ENCODE results near the gene CENPT.

Gene CENPT

DNA sequence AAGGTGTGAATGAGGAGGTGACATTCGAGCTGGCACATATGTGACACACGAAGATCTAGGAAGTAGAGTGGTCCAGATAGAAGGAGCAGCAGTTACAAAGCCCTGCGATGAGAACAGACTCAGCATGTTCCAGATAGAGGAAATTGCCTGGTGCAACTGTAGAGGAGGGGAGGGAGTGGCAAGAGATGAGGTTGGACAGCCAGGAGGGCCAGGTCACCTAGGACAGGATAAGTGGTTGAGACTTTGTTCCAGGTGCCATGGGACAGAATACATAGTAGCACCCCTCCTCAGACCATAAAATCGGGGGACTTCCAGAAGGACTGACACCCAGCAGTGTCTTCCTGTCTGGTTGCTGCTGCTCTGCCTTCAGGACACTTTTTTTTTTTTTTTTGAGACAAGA, 11.0 kb upstream of the CENPT start:
- TF ChIP-seq, protein P1, sequence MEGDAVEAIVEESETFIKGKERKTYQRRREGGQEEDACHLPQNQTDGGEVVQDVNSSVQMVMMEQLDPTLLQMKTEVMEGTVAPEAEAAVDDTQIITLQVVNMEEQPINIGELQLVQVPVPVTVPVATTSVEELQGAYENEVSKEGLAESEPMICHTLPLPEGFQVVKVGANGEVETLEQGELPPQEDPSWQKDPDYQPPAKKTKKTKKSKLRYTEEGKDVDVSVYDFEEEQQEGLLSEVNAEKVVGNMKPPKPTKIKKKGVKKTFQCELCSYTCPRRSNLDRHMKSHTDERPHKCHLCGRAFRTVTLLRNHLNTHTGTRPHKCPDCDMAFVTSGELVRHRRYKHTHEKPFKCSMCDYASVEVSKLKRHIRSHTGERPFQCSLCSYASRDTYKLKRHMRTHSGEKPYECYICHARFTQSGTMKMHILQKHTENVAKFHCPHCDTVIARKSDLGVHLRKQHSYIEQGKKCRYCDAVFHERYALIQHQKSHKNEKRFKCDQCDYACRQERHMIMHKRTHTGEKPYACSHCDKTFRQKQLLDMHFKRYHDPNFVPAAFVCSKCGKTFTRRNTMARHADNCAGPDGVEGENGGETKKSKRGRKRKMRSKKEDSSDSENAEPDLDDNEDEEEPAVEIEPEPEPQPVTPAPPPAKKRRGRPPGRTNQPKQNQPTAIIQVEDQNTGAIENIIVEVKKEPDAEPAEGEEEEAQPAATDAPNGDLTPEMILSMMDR (IDR thresholded peaks at IDR 0.05; ENCODE audit: low read depth, low read length) = no peak
- no peak for DNase-seq (ENCODE audit: extremely low read depth, low read depth)

DNA sequence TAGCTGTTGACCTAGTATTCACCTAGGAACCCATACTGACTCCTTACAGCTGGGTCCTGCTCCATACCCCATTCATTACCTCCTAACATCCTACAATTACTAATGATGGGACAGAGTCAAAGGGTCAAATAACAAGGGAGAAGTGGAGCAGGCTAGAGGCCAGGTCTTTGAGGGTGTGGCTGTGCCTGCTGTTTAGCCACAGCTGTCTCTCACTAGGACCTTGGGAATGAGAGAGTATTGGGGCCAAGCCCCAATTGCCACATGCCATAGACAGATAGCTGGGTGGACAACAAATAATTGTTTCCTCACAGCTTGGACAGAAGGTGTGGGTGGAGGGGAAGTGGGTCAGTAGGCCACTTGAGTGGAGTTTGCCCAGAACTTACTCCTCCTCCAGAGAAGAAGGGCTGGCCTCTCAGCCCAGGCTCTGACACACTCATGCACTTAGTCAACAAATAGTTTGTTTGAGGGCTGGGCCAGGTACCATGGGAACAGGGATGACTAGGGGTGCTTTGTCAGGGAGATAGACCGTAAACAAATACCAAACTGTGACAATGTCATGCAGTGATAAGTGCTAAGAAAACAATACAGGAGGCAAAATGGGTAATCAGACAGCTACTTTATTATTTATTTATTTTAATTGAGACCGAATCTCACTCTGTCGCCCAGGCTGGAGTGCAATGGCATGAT, 10.2 kb upstream of the CENPT start:
- TF ChIP-seq, protein P1 (IDR thresholded peaks at IDR 0.05; ENCODE audit: low read depth, low read length) = no peak
- DNase-seq (ENCODE audit: extremely low read depth, low read depth) = peak; percentile 85

DNA sequence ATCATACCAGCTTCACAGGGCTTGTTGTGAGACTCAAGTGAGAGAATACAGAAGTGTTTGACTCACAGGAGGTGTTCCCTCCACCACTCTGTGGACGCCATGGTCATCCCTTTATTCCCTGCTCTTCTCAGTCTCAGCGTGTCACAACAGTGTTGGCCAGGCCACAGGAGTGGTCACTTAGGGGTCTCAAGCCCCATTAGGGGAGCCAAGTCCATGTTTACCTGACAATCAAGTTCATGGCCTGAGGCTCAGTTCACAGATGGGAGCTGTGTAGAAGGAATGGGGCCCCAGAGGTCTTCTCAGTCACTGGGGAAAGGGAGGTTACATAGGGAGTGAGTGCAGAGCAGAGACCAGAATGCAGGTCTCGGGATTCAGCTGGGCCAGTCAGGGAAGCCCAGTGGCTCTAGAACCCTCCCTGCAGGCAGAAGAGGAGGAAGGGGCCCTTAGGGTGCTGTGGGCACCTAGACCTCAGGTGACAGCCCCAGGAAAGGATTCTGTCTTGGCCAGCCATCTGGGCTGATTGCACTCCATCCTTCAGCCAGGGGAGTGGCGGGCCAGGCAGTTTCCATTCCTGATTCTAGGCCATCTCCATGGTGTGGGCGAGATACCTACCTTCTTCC, 9.5 kb upstream of the CENPT start:
- no peak for DNase-seq (ENCODE audit: extremely low read depth, low read depth)
- TF ChIP-seq, protein P1 (IDR thresholded peaks at IDR 0.05; ENCODE audit: low read depth, low read length) = no peak

DNA sequence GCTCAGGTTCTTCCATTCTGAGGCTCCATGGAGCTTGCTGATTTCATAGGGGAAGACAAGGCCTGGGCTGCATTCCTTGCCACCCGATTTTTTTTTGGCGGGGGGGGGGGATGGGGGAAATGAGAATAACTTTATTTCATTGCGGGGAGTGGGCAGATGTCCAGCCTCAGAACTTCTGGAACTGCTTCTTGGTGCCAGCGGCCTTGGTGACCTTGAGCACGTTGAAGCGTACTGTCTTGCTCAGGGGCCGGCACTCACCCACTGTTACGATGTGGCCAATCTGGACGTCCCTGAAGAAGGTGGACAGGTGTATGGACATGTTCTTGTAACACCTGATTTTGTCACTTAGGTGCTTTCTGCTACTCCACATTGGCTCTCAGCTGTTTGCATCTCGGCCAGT, 8.3 kb upstream of the CENPT start:
- DNase-seq (ENCODE audit: extremely low read depth, low read depth) = no peak
- TF ChIP-seq, protein P1 (IDR thresholded peaks at IDR 0.05; ENCODE audit: low read depth, low read length) = no peak

DNA sequence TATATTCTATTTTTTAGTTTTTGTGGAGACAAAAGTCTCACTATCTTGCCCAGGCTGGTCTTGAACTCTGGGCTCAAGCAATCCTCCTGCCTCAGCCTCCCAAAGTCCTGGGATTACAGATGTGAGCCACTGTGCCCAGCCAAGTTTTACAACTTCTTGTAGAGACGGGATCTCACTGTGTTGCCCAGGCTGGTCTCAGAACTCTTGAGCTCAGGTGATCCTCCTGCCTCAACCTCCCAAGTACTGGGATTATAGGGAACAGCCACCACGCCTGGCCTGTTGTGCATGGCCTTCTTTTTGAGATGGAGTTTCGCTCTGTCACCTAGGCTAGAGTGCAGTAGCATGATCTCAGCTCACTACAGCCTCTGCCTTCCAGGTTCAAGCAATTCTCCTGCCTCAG, 6.2 kb upstream of the CENPT start:
- TF ChIP-seq, protein P1 (IDR thresholded peaks at IDR 0.05; ENCODE audit: low read depth, low read length) = no peak

DNA sequence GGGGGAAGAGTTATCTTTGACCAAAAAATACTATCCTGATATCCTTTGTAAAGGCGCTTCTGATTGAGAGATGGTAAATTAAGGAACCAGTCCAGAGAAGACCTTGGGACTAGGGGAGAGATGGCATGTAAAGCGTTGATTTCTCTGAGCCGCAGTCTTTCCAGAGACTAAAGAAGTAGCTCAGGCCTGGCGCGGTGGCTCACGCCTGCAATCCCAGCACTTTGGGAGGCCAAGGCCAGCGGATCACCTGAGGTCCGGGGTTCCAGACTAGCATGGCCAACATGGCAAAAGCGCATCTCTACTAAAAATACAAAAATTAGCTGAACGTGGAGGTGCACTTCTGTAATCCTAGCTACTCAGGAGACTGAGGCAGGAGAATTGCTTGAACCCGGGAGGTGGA, 625 bp upstream of the CENPT start:
- TF ChIP-seq, protein P1 (IDR thresholded peaks at IDR 0.05; ENCODE audit: low read depth, low read length) = no peak
- no peak for DNase-seq (ENCODE audit: extremely low read depth, low read depth)

More for the DNA sequence above, 6.2 kb upstream of the CENPT start:
- no peak for DNase-seq (ENCODE audit: extremely low read depth, low read depth)

DNA sequence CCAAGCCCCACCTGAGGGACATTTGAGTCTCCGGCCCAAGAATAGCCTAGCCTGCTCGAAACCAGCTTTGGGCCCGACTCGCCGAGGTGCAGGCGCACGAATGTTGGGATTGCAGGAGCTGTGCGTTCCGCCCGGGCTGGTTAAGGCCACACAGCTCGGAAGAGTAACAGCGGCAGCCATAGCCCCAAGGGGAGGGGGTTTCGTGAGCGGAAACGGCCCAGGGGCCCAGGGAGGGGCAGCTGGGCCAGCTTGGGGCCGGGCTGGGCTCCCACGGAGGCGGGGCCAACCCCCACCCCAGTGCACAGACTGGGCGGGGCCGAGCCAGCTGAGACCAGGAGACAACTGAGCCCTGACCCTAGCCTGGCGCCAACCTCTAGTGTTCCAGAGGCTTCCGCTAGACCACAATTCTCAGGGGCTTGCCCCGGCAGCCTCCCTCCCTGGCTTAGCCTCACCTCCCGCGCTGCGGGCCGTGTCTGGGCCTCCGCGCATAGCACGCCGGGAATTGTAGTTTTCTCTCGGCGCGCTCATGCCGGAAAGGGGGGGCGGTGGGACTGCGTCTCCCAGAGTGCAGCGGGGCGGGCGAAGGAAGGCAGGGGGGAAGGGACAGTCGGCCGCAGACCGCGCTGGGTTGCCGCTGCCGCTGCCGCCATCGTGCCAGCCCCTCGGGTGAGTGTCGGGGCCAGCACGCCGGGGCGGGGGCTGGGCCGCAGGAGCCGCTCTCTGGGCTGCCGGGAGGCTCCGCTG, 1.0 kb downstream of the CENPT start, which contains the start of gene NUTF2:
Gene NUTF2, plus strand, starts transcription at position 614 of the 744 bp plus-strand sequence. CDS start 18,198 bp downstream, outside the sequence.
- TF ChIP-seq, protein P1 (IDR thresholded peaks at IDR 0.05; ENCODE audit: low read depth, low read length) = no peak
- DNase-seq (ENCODE audit: extremely low read depth, low read depth) = peak; percentile 78
